RPMI8226 (cell line): ENCODE measurements around the gene PSMD13.
A peak's percentile ranks its signal among the peaks of the same experiment; 100 is the strongest.

Source experiments
- DNase-seq: peaks from one replicate; pipeline ENCODE4 v3.0.0-alpha.2; 2015

Gene PSMD13

GRCh38 chr11:205221-206001 is 31.4 kb upstream of the PSMD13 start:
- no peak for DNase-seq

- no peak for DNase-seq
These were observed 30.8 kb upstream of the PSMD13 start for GRCh38 chr11:206002-206384.

- DNase-seq: no peak
These were observed 30.1 kb upstream of the PSMD13 start for GRCh38 chr11:206526-207207.

- DNase-seq: peak; percentile 95
These were observed 29.4 kb upstream of the PSMD13 start, which contains the start of the genes BET1L and RIC8A for GRCh38 chr11:207208-207862. Gene BET1L, minus strand, starts transcription at chr11:207399. Its CDS starts 78 bp downstream, at chr11:207321. Gene RIC8A, plus strand, starts transcription at chr11:207708. Its CDS starts 1,147 bp downstream, at chr11:208855.

- no peak for DNase-seq
These were observed 29.0 kb upstream of the PSMD13 start for GRCh38 chr11:207863-208180.

GRCh38 chr11:208181-208916 is 28.4 kb upstream of the PSMD13 start:
- peak; percentile 78 for DNase-seq

- DNase-seq: no peak
These were observed 27.9 kb upstream of the PSMD13 start for GRCh38 chr11:208917-209260.

GRCh38 chr11:209275-210121 is 27.3 kb upstream of the PSMD13 start:
- peak; percentile 21 for DNase-seq

GRCh38 chr11:210122-210802 is 26.5 kb upstream of the PSMD13 start:
- DNase-seq: no peak

- no peak for DNase-seq
These were observed 26.0 kb upstream of the PSMD13 start for GRCh38 chr11:210803-211180.

GRCh38 chr11:211295-211694 is 25.5 kb upstream of the PSMD13 start:
- no peak for DNase-seq

- no peak for DNase-seq
These were observed 25.0 kb upstream of the PSMD13 start for GRCh38 chr11:211741-212140.

- DNase-seq: no peak
These were observed 24.4 kb upstream of the PSMD13 start for GRCh38 chr11:212150-213100.

GRCh38 chr11:213111-213510 is 23.7 kb upstream of the PSMD13 start:
- DNase-seq: no peak

- DNase-seq: no peak
These were observed 22.7 kb upstream of the PSMD13 start for GRCh38 chr11:214083-214482.

GRCh38 chr11:215581-216037 is 21.2 kb upstream of the PSMD13 start:
- no peak for DNase-seq

- DNase-seq: no peak
These were observed 20.4 kb upstream of the PSMD13 start for GRCh38 chr11:216081-216974.

- DNase-seq: no peak
These were observed 19.1 kb upstream of the PSMD13 start for GRCh38 chr11:217704-218103.

- no peak for DNase-seq
These were observed 17.8 kb upstream of the PSMD13 start for GRCh38 chr11:218815-219593.
